Mesenteric fat pad (tissue), 1 donor: ENCODE results near the gene ANKRD35. TPM values are rescaled to one million over a fixed set of nuclear protein-coding genes. Genes with fewer than 3 reads are reported as not detected.
"Not testable (repeated sequence)": the region's sequence is repeated elsewhere in the genome, so short reads cannot be mapped to it uniquely, and the experiment has no call there.

ENCODE experiments used
- DNase-seq: peaks from one replicate; pipeline ENCODE4 v3.0.0-alpha.2; 2020; ENCODE audit warnings: low spot score
- long read RNA-seq: library from polyadenylated mRNA; unstranded; transcript quantifications from one replicate; pipeline ENCODE4 v2.0.0, GENCODE V29; 2020
- total RNA-seq: library from RNA; stranded (reverse); fragmentation: NEBNext Ultra II Directional; extraction: Animal tissue kit (Norgen Biotek cat#: 25700); gene quantifications from one replicate; pipeline ENCODE4 v1.2.1, GENCODE V29; 2021
- donor health status: DM: yes; HTN: yes; CAD: no.

Gene ANKRD35
- 4.3 TPM for total RNA-seq
- long read RNA-seq, partial matches to known transcripts, result 63 of 63 reads
- long read RNA-seq, other reads (novel, unspliced or antisense), result 0 of 63 reads

DNA sequence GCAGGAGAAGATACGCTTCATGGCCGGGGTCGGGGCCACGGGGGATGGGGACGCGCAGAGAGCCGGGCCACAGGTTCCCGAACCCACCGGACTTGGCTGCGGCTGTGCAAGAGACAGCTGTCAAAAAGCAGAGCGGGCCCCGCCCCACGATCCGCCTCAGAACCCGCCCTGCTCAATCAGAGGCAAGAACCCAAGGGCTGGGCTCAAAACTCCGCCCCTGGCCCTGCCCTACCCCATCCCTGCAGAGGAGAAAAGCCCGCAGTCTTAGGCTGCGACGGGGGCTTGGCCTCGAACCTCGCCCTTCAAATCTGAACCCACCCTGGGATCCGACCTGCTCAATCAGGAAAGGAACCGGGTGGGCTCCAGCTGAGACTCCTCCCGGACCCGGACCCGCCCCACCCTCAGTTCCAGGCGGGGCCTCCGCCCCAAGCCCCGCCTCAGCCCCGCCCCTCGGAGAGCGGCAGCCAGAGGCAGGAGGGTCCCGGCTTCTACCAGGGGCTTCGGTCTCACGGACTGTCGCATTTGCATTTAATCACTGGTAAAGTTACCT, at the start of gene ANKRD35:
Gene ANKRD35, minus strand, starts transcription at position 129 of the 550 bp plus-strand sequence. Its CDS starts 108 bp downstream, at position 21.
- DNase-seq, result peak; percentile 94

GRCh38 chr1:145932522-145933009, 46.9 kb upstream of the ANKRD35 start:
- DNase-seq, result peak; percentile 9

GRCh38 chr1:145927916-145928643, 42.4 kb upstream of the ANKRD35 start:
- DNase-seq, result peak; percentile 22

DNA sequence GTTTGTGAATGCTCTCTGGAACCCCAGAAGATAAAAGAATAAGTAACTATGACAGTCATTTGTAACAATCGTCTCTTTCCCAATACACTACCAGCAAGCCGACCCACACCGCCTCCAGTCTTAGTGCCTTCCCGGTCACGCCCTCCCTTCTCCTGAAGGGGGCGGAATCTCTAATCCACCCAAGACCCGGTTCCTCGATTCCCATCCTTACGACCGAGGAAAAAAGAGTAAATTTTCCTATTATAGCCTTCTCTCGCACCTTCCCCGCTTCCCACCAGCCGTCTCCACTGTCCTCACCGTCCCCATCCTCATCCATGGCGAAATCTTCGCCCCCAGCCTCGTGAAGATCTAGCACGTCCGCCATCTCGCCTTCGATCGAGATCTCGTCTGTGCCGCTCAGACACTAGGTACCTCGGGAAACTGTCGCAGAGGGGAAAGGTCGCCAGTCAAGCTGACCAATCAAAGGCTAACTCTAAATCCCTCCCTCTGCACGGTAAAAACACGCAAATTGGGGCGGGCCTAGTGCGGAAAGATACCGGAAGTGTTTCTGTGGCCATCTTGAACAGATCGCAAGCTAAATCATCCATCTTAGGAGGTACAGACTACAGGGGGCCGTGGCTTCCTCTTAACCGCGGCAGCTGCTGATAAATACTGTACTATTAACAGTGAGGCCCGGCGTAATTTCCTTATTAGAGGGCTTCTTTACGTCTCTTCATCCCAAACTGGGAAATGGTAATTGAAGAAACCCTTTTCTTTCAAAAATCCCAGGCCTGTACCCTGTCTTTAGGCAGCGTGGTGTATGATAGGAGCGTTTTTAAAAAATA, 41.6 kb upstream of the ANKRD35 start, which contains the start of gene RBM8A:
Gene RBM8A, minus strand, starts transcription at position 422 of the 824 bp plus-strand sequence. Its CDS starts 58 bp downstream, at position 364.
- peak; percentile 93 for DNase-seq

GRCh38 chr1:145926686-145927062, 41.0 kb upstream of the ANKRD35 start:
- no peak for DNase-seq

DNA sequence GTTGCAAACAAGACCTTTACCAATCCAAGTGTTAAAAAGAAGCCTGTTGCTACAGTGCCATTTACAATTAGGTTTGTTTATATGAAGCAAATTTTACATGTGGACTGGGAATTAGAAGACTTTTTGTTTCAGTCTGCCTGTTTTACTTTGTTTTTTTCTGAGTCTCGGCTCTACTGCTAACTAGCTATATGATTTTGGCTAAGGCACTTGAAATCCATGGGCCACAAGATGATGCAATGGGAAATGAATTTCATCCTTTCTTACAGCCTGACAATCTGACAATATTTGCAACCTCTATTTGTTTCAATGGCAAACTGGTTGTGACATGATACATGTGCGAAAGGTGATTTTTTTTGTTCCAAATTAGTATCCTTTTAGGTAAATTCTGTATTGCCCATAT, 36.6 kb upstream of the ANKRD35 start:
- DNase-seq, result no peak

- DNase-seq, result not testable (repeated sequence)
These were observed 34.6 kb upstream of the ANKRD35 start for GRCh38 chr1:145920297-145920696.

- peak; percentile 89 for DNase-seq
These were observed 33.6 kb upstream of the ANKRD35 start for GRCh38 chr1:145918992-145919939.

- DNase-seq, result peak; percentile 96
These were observed 32.7 kb upstream of the ANKRD35 start, which contains the start of gene PEX11B for GRCh38 chr1:145918144-145918991. Gene PEX11B (minus strand): TSS chr1:145918717. CDS start chr1:145918688, 29 bp downstream.

GRCh38 chr1:145917595-145917994, 31.9 kb upstream of the ANKRD35 start:
- peak; percentile 41 for DNase-seq

DNA sequence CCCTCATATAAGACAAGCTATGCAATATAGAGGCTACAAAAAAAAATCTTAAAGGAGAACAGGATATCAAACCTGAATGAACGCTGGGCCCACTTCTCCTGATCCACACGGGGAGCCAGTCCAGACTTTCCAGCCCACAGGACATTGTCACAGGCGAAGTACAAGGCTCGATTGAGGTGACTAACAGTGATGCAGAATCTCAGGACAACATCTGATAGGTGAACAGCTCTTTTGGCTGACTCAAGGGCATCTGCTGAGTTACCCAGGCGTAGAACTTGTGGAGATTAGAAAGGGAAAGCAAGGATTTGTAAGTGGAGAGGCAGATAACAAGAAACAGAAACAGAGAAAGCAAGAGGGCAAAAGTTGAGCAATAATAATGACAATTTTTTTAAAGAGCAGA, 31.1 kb upstream of the ANKRD35 start:
- DNase-seq, result peak; percentile 24

DNA sequence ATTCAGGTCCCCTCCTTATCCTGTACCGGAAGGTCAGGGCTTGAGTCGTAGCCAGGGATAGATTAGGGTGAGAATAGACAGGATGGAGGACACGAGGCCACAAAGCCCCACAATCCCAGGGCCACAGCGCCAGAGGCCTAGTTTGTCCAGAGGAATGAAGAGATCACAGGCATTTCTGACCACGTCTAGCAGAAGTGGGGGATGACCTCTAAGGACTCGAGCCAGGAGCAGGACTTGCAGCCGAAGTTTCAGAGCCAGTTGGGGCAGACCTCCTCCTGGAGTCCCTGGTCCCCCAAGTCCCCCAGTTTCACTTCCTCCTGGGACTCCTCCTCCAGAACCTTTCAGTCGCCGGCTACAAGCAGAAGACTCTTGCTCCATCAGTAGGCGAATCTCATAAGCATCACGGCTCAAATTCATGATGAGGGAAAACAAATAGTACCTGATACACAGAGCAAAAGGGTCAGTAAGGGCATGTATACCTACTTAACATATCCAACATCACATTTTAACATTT, 26.5 kb upstream of the ANKRD35 start:
- no peak for DNase-seq

GRCh38 chr1:145908653-145909052, 23.0 kb upstream of the ANKRD35 start:
- no peak for DNase-seq

DNA sequence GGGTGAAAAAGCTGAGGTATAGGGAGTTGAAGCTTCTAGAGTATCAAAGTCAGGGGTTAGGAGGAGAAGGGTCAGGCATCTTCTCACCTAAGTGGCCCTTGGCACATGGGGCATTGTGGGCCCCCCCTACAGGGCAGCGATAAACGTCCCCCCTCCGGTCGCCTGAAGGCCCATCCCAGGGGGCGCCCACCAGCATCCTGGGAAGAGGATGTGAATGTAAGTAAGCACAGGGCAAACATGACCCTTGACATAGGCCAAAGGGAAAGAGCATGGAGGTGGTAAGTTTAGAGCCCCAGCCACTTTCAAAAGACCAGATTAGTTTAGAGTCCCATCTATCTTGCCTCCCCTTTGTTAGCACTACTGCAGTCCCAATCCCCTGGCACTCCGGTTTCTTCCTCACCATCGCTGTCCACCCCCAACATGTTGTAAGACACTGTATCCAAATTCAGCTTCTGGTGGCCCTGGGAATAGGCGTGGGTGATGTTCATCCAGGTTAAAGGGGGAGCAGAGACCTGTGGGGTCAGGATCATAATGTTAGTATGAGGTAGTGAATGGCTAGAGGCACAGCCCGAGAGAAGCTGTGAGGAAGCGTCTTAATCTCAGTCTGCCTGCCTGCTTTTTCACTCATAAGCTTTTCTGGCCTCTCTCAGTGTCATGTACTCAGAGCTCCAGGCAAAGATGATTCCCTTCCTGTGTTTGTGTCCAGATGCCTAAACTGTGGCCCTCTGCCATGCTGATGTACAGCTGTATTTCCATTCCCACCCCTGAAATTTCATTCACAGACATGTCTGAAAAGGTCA, 21.5 kb upstream of the ANKRD35 start:
- DNase-seq, result no peak

GRCh38 chr1:145901312-145902021, 15.8 kb upstream of the ANKRD35 start:
- DNase-seq, result no peak

GRCh38 chr1:145898756-145899155, 13.1 kb upstream of the ANKRD35 start:
- no peak for DNase-seq

DNA sequence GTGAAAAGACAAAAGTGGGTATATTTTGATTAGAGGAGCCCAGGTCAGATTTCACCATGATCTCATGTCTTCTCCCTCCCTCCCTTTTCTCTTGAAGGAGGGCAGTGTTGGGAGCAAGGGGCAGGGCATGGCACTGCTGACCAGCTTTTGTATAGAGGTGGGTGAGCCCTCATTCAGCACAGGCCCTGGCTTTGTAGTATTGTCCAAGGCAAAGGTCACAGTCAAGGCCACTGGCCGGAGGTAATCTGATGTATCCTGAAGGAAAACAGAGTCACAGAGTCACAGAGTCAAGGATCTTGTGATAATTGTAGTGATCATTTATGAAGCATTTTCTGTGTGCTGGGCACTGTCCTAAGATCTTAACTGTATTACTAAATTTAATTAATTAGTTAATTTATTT, 12.3 kb upstream of the ANKRD35 start:
- DNase-seq, result no peak

DNA sequence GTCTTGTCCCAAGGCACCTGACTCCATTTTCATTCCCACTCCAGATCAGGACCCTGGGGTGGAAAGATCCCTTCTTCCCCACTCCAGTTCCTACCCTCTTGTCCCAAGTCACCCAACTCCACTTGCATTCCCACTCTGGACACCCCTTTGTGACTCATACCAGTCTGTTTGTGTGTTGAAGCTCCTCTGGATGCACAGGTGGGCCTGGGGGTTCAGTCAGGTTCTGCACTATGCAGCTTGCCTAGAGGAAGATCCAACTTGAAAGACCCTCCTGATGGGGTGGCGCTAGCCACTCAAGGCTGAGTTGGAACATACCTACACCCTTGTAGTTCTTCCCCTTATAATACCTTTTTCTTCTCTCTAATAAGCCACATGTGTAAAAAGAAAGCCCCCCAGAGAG, 9.8 kb upstream of the ANKRD35 start:
- no peak for DNase-seq
